ENCODE data around the gene FMN1.

FMN1 gene

GRCh38 chr15:33095641-33096040, 98.9 kb downstream of the FMN1 start:
- Histone ChIP-seq H3K9me2 (replicated peaks; ENCODE audit: control insufficient read depth, low read length) (no peaks in the 10 kb centered on the region), H3K36me3 (ENCODE audit: control insufficient read depth, low read length) (no peaks in the 10 kb centered on the region), H3K27ac (ENCODE audit: low read depth, low read length) (no peak overlapping the region), H4K20me1 (ENCODE audit: control insufficient read depth, insufficient read depth, low read depth, low read length) (no peaks in the 10 kb centered on the region), H3K27me3 (ENCODE audit: control insufficient read depth, low read length) (peaks cover 3% of the 10 kb centered on the region; the same call in 1 of the 2 replicates), H3K4me3 (ENCODE audit: low read length) (no peak overlapping the region), H3K79me2 (ENCODE audit: control insufficient read depth, low read length) (no peaks in the 10 kb centered on the region), H3F3A (ENCODE audit: control insufficient read depth, insufficient read depth) (no peaks in the 10 kb centered on the region), H3K9me3 (ENCODE audit: control insufficient read depth, insufficient read depth, low read length) (no peaks in the 10 kb centered on the region), H3K4me2 (ENCODE audit: low read length) (no peak overlapping the region), H3K4me1 (ENCODE audit: control insufficient read depth, low read length) (no peaks in the 10 kb centered on the region)
- TF ChIP-seq EZH2phosphoT487 (IDR thresholded peaks at IDR 0.05; ENCODE audit: borderline replicate concordance, low read length): no peak
- TF ChIP-seq CTCF (IDR thresholded peaks at IDR 0.05; ENCODE audit: low read depth, low read length, poor library complexity, severe bottlenecking): no peak

GRCh38 chr15:33094336-33094735, 100.2 kb downstream of the FMN1 start:
- Histone ChIP-seq H3F3A (ENCODE audit: control insufficient read depth, insufficient read depth) (no peaks in the 10 kb centered on the region), H3K27ac (ENCODE audit: low read depth, low read length) (no peak overlapping the region), H3K9me2 (replicated peaks; ENCODE audit: control insufficient read depth, low read length) (no peaks in the 10 kb centered on the region), H3K79me2 (ENCODE audit: control insufficient read depth, low read length) (no peaks in the 10 kb centered on the region), H3K4me3 (ENCODE audit: low read length) (no peak overlapping the region), H3K27me3 (ENCODE audit: control insufficient read depth, low read length) (peaks cover 6% of the 10 kb centered on the region; the same call in 1 of the 2 replicates), H4K20me1 (ENCODE audit: control insufficient read depth, insufficient read depth, low read depth, low read length) (no peaks in the 10 kb centered on the region), H3K36me3 (ENCODE audit: control insufficient read depth, low read length) (no peaks in the 10 kb centered on the region), H3K4me2 (ENCODE audit: low read length) (no peak overlapping the region), H3K9me3 (ENCODE audit: control insufficient read depth, insufficient read depth, low read length) (no peaks in the 10 kb centered on the region), H3K4me1 (ENCODE audit: control insufficient read depth, low read length) (no peaks in the 10 kb centered on the region)
- TF ChIP-seq EZH2phosphoT487 (IDR thresholded peaks at IDR 0.05; ENCODE audit: borderline replicate concordance, low read length) (no peak), CTCF (IDR thresholded peaks at IDR 0.05; ENCODE audit: low read depth, low read length, poor library complexity, severe bottlenecking) (no peak)

GRCh38 chr15:33093222-33093621, 101.3 kb downstream of the FMN1 start:
- no peaks in the 10 kb centered on the region for H3K36me3 ChIP-seq (ENCODE audit: control insufficient read depth, low read length)
- H3K27me3 ChIP-seq (ENCODE audit: control insufficient read depth, low read length): peaks cover 8% of the 10 kb centered on the region; the same call in 1 of the 2 replicates
- H4K20me1 ChIP-seq (ENCODE audit: control insufficient read depth, insufficient read depth, low read depth, low read length): no peaks in the 10 kb centered on the region
- H3F3A ChIP-seq (ENCODE audit: control insufficient read depth, insufficient read depth): no peaks in the 10 kb centered on the region
- no peaks in the 10 kb centered on the region for H3K4me1 ChIP-seq (ENCODE audit: control insufficient read depth, low read length)
- H3K27ac ChIP-seq (ENCODE audit: low read depth, low read length): no peak overlapping the region
- no peak overlapping the region for H3K4me2 ChIP-seq (ENCODE audit: low read length)
- no peaks in the 10 kb centered on the region for H3K9me2 ChIP-seq (replicated peaks; ENCODE audit: control insufficient read depth, low read length)
- TF ChIP-seq EZH2phosphoT487 (IDR thresholded peaks at IDR 0.05; ENCODE audit: borderline replicate concordance, low read length) (no peak), CTCF (IDR thresholded peaks at IDR 0.05; ENCODE audit: low read depth, low read length, poor library complexity, severe bottlenecking) (no peak)
- no peaks in the 10 kb centered on the region for H3K79me2 ChIP-seq (ENCODE audit: control insufficient read depth, low read length)
- no peaks in the 10 kb centered on the region for H3K9me3 ChIP-seq (ENCODE audit: control insufficient read depth, insufficient read depth, low read length)
- H3K4me3 ChIP-seq (ENCODE audit: low read length): no peak overlapping the region

Measured in DOHH2 (cell line).